KMS-11 (cell line): ENCODE data around the gene CRHR1.

Experiments
- H2AFZ ChIP-seq: fragments of 200-600 bp; sonication (generic); 2 replicates; pipeline ENCODE4 v1.6.1; 2016; ENCODE audit warnings: antibody characterized with exemption, mixed run types, low read depth
- H3K27ac ChIP-seq: fragments of 200-600 bp; sonication (generic); 2 replicates; pipeline ENCODE4 v1.6.1; 2016; ENCODE audit warnings: mild to moderate bottlenecking, mixed run types
- H3K27me3 ChIP-seq: fragments of 200-600 bp; sonication (generic); 2 replicates; pipeline ENCODE4 v1.6.1; 2017; ENCODE audit warnings: mild to moderate bottlenecking, low read depth, mixed run types, moderate library complexity; ENCODE audit not compliant: insufficient read depth
- H3K36me3 ChIP-seq: fragments of 200-600 bp; sonication (generic); 2 replicates; pipeline ENCODE4 v1.6.1; 2017; ENCODE audit warnings: mild to moderate bottlenecking, mixed run types; ENCODE audit not compliant: insufficient read depth
- H3K4me1 ChIP-seq: fragments of 200-600 bp; sonication (generic); 2 replicates; pipeline ENCODE4 v1.6.1; 2016; ENCODE audit warnings: mild to moderate bottlenecking, low read depth, mixed run types; ENCODE audit not compliant: poor library complexity, severe bottlenecking
- H3K4me2 ChIP-seq: fragments of 200-600 bp; sonication (generic); 2 replicates; pipeline ENCODE4 v1.7.0; 2016; ENCODE audit warnings: mild to moderate bottlenecking, mixed run types
- H3K4me3 ChIP-seq: fragments of 200-600 bp; sonication (generic); IDR thresholded peaks from 2 replicates; pipeline ENCODE4 v1.6.1; 2017; ENCODE audit warnings: low read depth, low read length, mixed read lengths; ENCODE audit not compliant: insufficient read depth
- H3K79me2 ChIP-seq: fragments of 200-600 bp; sonication (generic); 2 replicates; pipeline ENCODE4 v1.6.1; 2016; ENCODE audit warnings: low read depth, mixed run types; ENCODE audit not compliant: insufficient read depth
- H3K9ac ChIP-seq: fragments of 200-600 bp; sonication (generic); 2 replicates; pipeline ENCODE4 v1.6.1; 2016; ENCODE audit warnings: mild to moderate bottlenecking, mixed run types
- H4K20me1 ChIP-seq: fragments of 200-600 bp; sonication (generic); 2 replicates; pipeline ENCODE4 v1.6.1; 2016; ENCODE audit warnings: mild to moderate bottlenecking, mixed run types; ENCODE audit not compliant: insufficient read depth
- CTCF ChIP-seq: fragments of 200-600 bp; sonication (generic); conservative IDR thresholded peaks from 2 replicates; pipeline ENCODE4 v1.6.1; 2017; ENCODE audit warnings: low read depth, mild to moderate bottlenecking, antibody characterized with exemption, low read length, moderate library complexity, mixed read lengths

The CRHR1 gene

GRCh38 chr17:45785480-45786193 is 1.5 kb downstream of the CRHR1 start:
- Histone ChIP-seq H3K27ac (no peak overlapping the region), H3K79me2 (no peaks in the 10 kb centered on the region), H3K27me3 (peaks cover 62% of the 10 kb centered on the region), H3K4me2 (no peak overlapping the region), H3K36me3 (no peaks in the 10 kb centered on the region), H3K4me1 (no peaks in the 10 kb centered on the region), H3K4me3 (no peak overlapping the region), H2AFZ (no peak overlapping the region; the same call in 1 of the 2 replicates), H4K20me1 (no peaks in the 10 kb centered on the region), H3K9ac (no peak overlapping the region)
- TF ChIP-seq CTCF: no peak

GRCh38 chr17:45786349-45786748 is 2.2 kb downstream of the CRHR1 start:
- H3K36me3 ChIP-seq: no peaks in the 10 kb centered on the region
- H3K4me1 ChIP-seq: no peaks in the 10 kb centered on the region
- no peak overlapping the region for H3K4me2 ChIP-seq
- no peak overlapping the region for H2AFZ ChIP-seq
- H3K27ac ChIP-seq: no peak overlapping the region
- TF ChIP-seq CTCF: no peak
- H3K4me3 ChIP-seq: no peak overlapping the region
- no peaks in the 10 kb centered on the region for H4K20me1 ChIP-seq
- H3K79me2 ChIP-seq: no peaks in the 10 kb centered on the region
- H3K27me3 ChIP-seq: peaks cover 64% of the 10 kb centered on the region
- no peak overlapping the region for H3K9ac ChIP-seq

GRCh38 chr17:45787044-45787443 is 2.9 kb downstream of the CRHR1 start:
- Histone ChIP-seq H4K20me1 (no peaks in the 10 kb centered on the region), H2AFZ (no peak overlapping the region), H3K9ac (no peak overlapping the region), H3K79me2 (no peaks in the 10 kb centered on the region), H3K36me3 (no peaks in the 10 kb centered on the region), H3K27ac (no peak overlapping the region), H3K4me2 (no peak overlapping the region), H3K27me3 (peaks cover 65% of the 10 kb centered on the region), H3K4me3 (no peak overlapping the region), H3K4me1 (no peaks in the 10 kb centered on the region)
- no peak for TF ChIP-seq CTCF

GRCh38 chr17:45787656-45788055 is 3.5 kb downstream of the CRHR1 start:
- H3K79me2 ChIP-seq: no peaks in the 10 kb centered on the region
- H3K4me3 ChIP-seq: no peak overlapping the region
- H3K27me3 ChIP-seq: peaks cover 65% of the 10 kb centered on the region
- H3K4me1 ChIP-seq: no peaks in the 10 kb centered on the region
- no peak for TF ChIP-seq CTCF
- no peak overlapping the region for H2AFZ ChIP-seq
- no peak overlapping the region for H3K4me2 ChIP-seq
- no peak overlapping the region for H3K27ac ChIP-seq
- H3K36me3 ChIP-seq: no peaks in the 10 kb centered on the region
- H4K20me1 ChIP-seq: no peaks in the 10 kb centered on the region
- H3K9ac ChIP-seq: no peak overlapping the region
